HEK293 (cell line): ENCODE data around the gene PPP1R36.

Source experiments
- CTCF ChIA-PET: fragments of 350-600 bp; formaldehyde crosslinking; extraction: SDS; loops from one replicate; lab custom pipeline; 2021; ENCODE audit warnings: antibody characterized with exemption; lab: Yijun Ruan, JAX
- POLR2A ChIA-PET: fragments of 300-600 bp; formaldehyde crosslinking; extraction: SDS; loops from one replicate; lab custom pipeline; 2020; ENCODE audit warnings: antibody characterized with exemption, inconsistent platforms; lab: Yijun Ruan, JAX
- H3K27ac ChIP-seq: fragments of 200-500 bp; sonication (Bioruptor generic); 2 replicates; pipeline ENCODE4 v1.5.1; 2014; ENCODE audit warnings: low read depth, low read length, control low read depth, inconsistent platforms; ENCODE audit errors: extremely low read depth
- H3K36me3 ChIP-seq, 2 experiments: fragments of 200-500 bp in 1 of 2; sonication (Bioruptor generic) in 1 of 2; 1 replicate in 1 of 2; 2 replicates in 1 of 2; pipeline ENCODE4 v1.5.1; 2014 to 2017; ENCODE audit warnings: inconsistent platforms in 2 of 2, low read length in 2 of 2; ENCODE audit not compliant: control insufficient read depth in 2 of 2, insufficient read depth in 1 of 2
- H3K4me1 ChIP-seq: fragments of 200-500 bp; sonication (Bioruptor generic); 2 replicates; pipeline ENCODE4 v1.5.1; 2014; ENCODE audit warnings: mild to moderate bottlenecking, low read length, inconsistent platforms; ENCODE audit not compliant: control insufficient read depth, insufficient read depth
- H3K4me3 ChIP-seq: 2 replicates; pipeline ENCODE4 v1.5.1; 2011; ENCODE audit warnings: low read depth, mild to moderate bottlenecking, control low read depth, low read length, moderate library complexity
- H3K9me3 ChIP-seq: fragments of 200-500 bp; sonication (Bioruptor generic); 2 replicates; pipeline ENCODE4 v1.5.1; 2014; ENCODE audit warnings: low read depth, low read length, inconsistent platforms; ENCODE audit not compliant: control insufficient read depth, insufficient read depth
- AEBP2 ChIP-seq: fragments of 450-650 bp; formaldehyde crosslinking; IDR thresholded peaks from 2 replicates; pipeline ENCODE4 v1.5.1; 2016; ENCODE audit warnings: missing biosample characterization, missing genetic modification characterization, borderline replicate concordance
- CTCF ChIP-seq: fragments of 450-650 bp; formaldehyde crosslinking; IDR thresholded peaks from 2 replicates; pipeline ENCODE4 v1.5.1; 2016; ENCODE audit warnings: missing biosample characterization, missing genetic modification characterization
- HOXC10 ChIP-seq: sonication (generic); formaldehyde crosslinking; IDR thresholded peaks from 2 replicates; pipeline ENCODE4 v1.8.1; 2023; ENCODE audit warnings: mild to moderate bottlenecking, missing genetic modification reagents
- KLF9 ChIP-seq: fragments of 450-650 bp; formaldehyde crosslinking; IDR thresholded peaks from 2 replicates; pipeline ENCODE4 v1.5.1; 2016; ENCODE audit warnings: missing biosample characterization, missing genetic modification characterization, low read depth
- MZF1 ChIP-seq: fragments of 450-650 bp; formaldehyde crosslinking; IDR thresholded peaks from 2 replicates; pipeline ENCODE4 v1.5.1; 2017; ENCODE audit warnings: missing biosample characterization, missing genetic modification characterization, borderline replicate concordance
- OSR2 ChIP-seq: fragments of 450-650 bp; formaldehyde crosslinking; IDR thresholded peaks from 2 replicates; pipeline ENCODE4 v1.5.1; 2016; ENCODE audit warnings: missing biosample characterization, missing genetic modification characterization
- OVOL3 ChIP-seq: fragments of 450-650 bp; formaldehyde crosslinking; IDR thresholded peaks from 2 replicates; pipeline ENCODE4 v1.5.1; 2016; ENCODE audit warnings: missing biosample characterization, missing genetic modification characterization
- REPIN1 ChIP-seq: fragments of 450-650 bp; formaldehyde crosslinking; IDR thresholded peaks from 2 replicates; pipeline ENCODE4 v1.5.1; 2017; ENCODE audit warnings: missing biosample characterization, missing genetic modification characterization, low read depth
- SCRT2 ChIP-seq: fragments of 450-650 bp; formaldehyde crosslinking; IDR thresholded peaks from 2 replicates; pipeline ENCODE4 v1.5.1; 2016; ENCODE audit warnings: missing biosample characterization, missing genetic modification characterization
- SP3 ChIP-seq: fragments of 450-650 bp; formaldehyde crosslinking; IDR thresholded peaks from 2 replicates; pipeline ENCODE4 v1.5.1; 2016; ENCODE audit warnings: missing biosample characterization, missing genetic modification characterization
- WT1 ChIP-seq: fragments of 450-650 bp; formaldehyde crosslinking; IDR thresholded peaks from 2 replicates; pipeline ENCODE4 v1.5.1; 2016; ENCODE audit warnings: missing biosample characterization, missing genetic modification characterization
- ZBTB7A ChIP-seq: fragments of 450-650 bp; formaldehyde crosslinking; IDR thresholded peaks from 2 replicates; pipeline ENCODE4 v1.5.1; 2016; ENCODE audit warnings: low read depth, missing biosample characterization, missing genetic modification characterization
- ZFP3 ChIP-seq: fragments of 450-650 bp; formaldehyde crosslinking; IDR thresholded peaks from 2 replicates; pipeline ENCODE4 v1.5.1; 2016; ENCODE audit warnings: low read depth, missing biosample characterization, missing genetic modification characterization
- ZFP41 ChIP-seq: fragments of 450-650 bp; formaldehyde crosslinking; IDR thresholded peaks from 2 replicates; pipeline ENCODE4 v1.5.1; 2016; ENCODE audit warnings: missing biosample characterization, missing genetic modification characterization, borderline replicate concordance
- ZNF157 ChIP-seq: fragments of 450-650 bp; formaldehyde crosslinking; IDR thresholded peaks from 2 replicates; pipeline ENCODE4 v1.5.1; 2016; ENCODE audit warnings: missing biosample characterization, missing genetic modification characterization
- ZNF18 ChIP-seq: fragments of 450-650 bp; formaldehyde crosslinking; IDR thresholded peaks from 2 replicates; pipeline ENCODE4 v1.5.1; 2016; ENCODE audit warnings: missing biosample characterization, missing genetic modification characterization
- ZNF2 ChIP-seq: fragments of 450-650 bp; formaldehyde crosslinking; IDR thresholded peaks from 2 replicates; pipeline ENCODE4 v1.5.1; 2016; ENCODE audit warnings: missing biosample characterization, missing genetic modification characterization
- ZNF214 ChIP-seq: fragments of 450-650 bp; formaldehyde crosslinking; IDR thresholded peaks from 2 replicates; pipeline ENCODE4 v1.5.1; 2017; ENCODE audit warnings: missing biosample characterization, mild to moderate bottlenecking, missing genetic modification characterization, borderline replicate concordance
- ZNF239 ChIP-seq: fragments of 450-650 bp; formaldehyde crosslinking; IDR thresholded peaks from 2 replicates; pipeline ENCODE4 v1.5.1; 2016; ENCODE audit warnings: missing biosample characterization, missing genetic modification characterization
- ZNF354C ChIP-seq: fragments of 450-650 bp; formaldehyde crosslinking; IDR thresholded peaks from 2 replicates; pipeline ENCODE4 v1.5.1; 2016; ENCODE audit warnings: missing biosample characterization, missing genetic modification characterization, low read depth, borderline replicate concordance
- ZNF391 ChIP-seq: fragments of 450-650 bp; formaldehyde crosslinking; IDR thresholded peaks from 2 replicates; pipeline ENCODE4 v1.5.1; 2016; ENCODE audit warnings: low read depth, missing biosample characterization, missing genetic modification characterization, borderline replicate concordance
- ZNF398 ChIP-seq: fragments of 450-650 bp; formaldehyde crosslinking; IDR thresholded peaks from 2 replicates; pipeline ENCODE4 v1.5.1; 2017; ENCODE audit warnings: missing biosample characterization, missing genetic modification characterization
- ZNF423 ChIP-seq: fragments of 450-650 bp; formaldehyde crosslinking; IDR thresholded peaks from 2 replicates; pipeline ENCODE4 v1.5.1; 2016; ENCODE audit warnings: missing biosample characterization, missing genetic modification characterization
- ZNF433 ChIP-seq: fragments of 450-650 bp; formaldehyde crosslinking; IDR thresholded peaks from 2 replicates; pipeline ENCODE4 v1.5.1; 2016; ENCODE audit warnings: missing biosample characterization, missing genetic modification characterization, low read depth
- ZNF473 ChIP-seq: fragments of 450-650 bp; formaldehyde crosslinking; IDR thresholded peaks from 2 replicates; pipeline ENCODE4 v1.5.1; 2017; ENCODE audit warnings: missing biosample characterization, missing genetic modification characterization
- ZNF521 ChIP-seq: fragments of 450-650 bp; formaldehyde crosslinking; IDR thresholded peaks from 2 replicates; pipeline ENCODE4 v1.5.1; 2017; ENCODE audit warnings: missing biosample characterization, mild to moderate bottlenecking, missing genetic modification characterization
- ZNF544 ChIP-seq: fragments of 450-650 bp; formaldehyde crosslinking; IDR thresholded peaks from 2 replicates; pipeline ENCODE4 v1.5.0; 2017; ENCODE audit warnings: missing biosample characterization, missing genetic modification characterization
- ZNF626 ChIP-seq: fragments of 450-650 bp; sonication (Bioruptor Pico); formaldehyde crosslinking; IDR thresholded peaks from 2 replicates; pipeline ENCODE4 v1.5.1; 2018; ENCODE audit warnings: missing biosample characterization, missing genetic modification characterization, inconsistent platforms
- ZNF654 ChIP-seq: fragments of 450-650 bp; formaldehyde crosslinking; IDR thresholded peaks from 2 replicates; pipeline ENCODE4 v1.5.1; 2016; ENCODE audit warnings: low read depth, missing biosample characterization, missing genetic modification characterization
- ZNF664 ChIP-seq: fragments of 450-650 bp; formaldehyde crosslinking; IDR thresholded peaks from 2 replicates; pipeline ENCODE4 v1.5.1; 2016; ENCODE audit warnings: missing biosample characterization, missing genetic modification characterization
- ZNF768 ChIP-seq: fragments of 450-650 bp; formaldehyde crosslinking; IDR thresholded peaks from 2 replicates; pipeline ENCODE4 v1.5.1; 2018; ENCODE audit warnings: missing biosample characterization, mild to moderate bottlenecking, missing genetic modification characterization
- ZNF791 ChIP-seq: fragments of 450-650 bp; formaldehyde crosslinking; IDR thresholded peaks from 2 replicates; pipeline ENCODE4 v1.5.1; 2016; ENCODE audit warnings: missing biosample characterization, missing genetic modification characterization

The PPP1R36 gene

GRCh38 chr14:64502456-64502855 is 47.3 kb upstream of the PPP1R36 start (continued):
- TF ChIP-seq REPIN1 (tag by site-specific recombination) (no peak), WT1 (tag by site-specific recombination) (no peak), ZNF791 (tag by site-specific recombination) (no peak), ZNF157 (tag by site-specific recombination) (no peak), ZNF433 (no peak), AEBP2 (tag by site-specific recombination) (no peak), ZNF768 (no peak), ZNF521 (tag by site-specific recombination) (no peak), ZNF544 (tag by site-specific recombination) (no peak), SP3 (tag by site-specific recombination) (no peak)

- Histone ChIP-seq H3K36me3 (peaks cover 2 to 11% of the 10 kb centered on the region in 2 experiments; a peak in 2 of 3 replicates), H3K4me1 (peaks cover 23% of the 10 kb centered on the region), H3K9me3 (no peaks in the 10 kb centered on the region), H3K4me3 (peak overlapping the region; percentile 62), H3K27ac (peak overlapping the region; percentile 99)
- CTCF ChIA-PET = interaction anchor here (1.0 kb wide), 3 partner anchors 29 to 134 kb away, joined by 3 to 4 read pairs (median 3); no protein-coding TSS in a partner anchor
- POLR2A ChIA-PET = interaction anchor here (0.7 to 5.2 kb wide), 5 partner anchors 10 to 377 kb away, joined by 3 to 54 read pairs (median 9); partner anchors contain the start of genes HSPA2, MTHFD1 and SPTB
- no peak for TF ChIP-seq ZNF18 (tag by site-specific recombination)
- no peak for TF ChIP-seq HOXC10 (CRISPR knock-in tag)
- no peak for TF ChIP-seq OVOL3 (tag by site-specific recombination)
- TF ChIP-seq ZNF473 (tag by site-specific recombination) = no peak
- no peak for TF ChIP-seq ZNF768
- TF ChIP-seq ZBTB7A = no peak
- no peak for TF ChIP-seq ZNF398 (tag by site-specific recombination)
- TF ChIP-seq ZNF391 (tag by site-specific recombination) = no peak
- no peak for TF ChIP-seq ZNF239
- TF ChIP-seq ZNF791 (tag by site-specific recombination) = no peak
- no peak for TF ChIP-seq ZFP41 (tag by site-specific recombination)
- TF ChIP-seq ZNF214 (tag by site-specific recombination) = no peak
- no peak for TF ChIP-seq MZF1 (tag by site-specific recombination)
- TF ChIP-seq ZNF654 = no peak
- no peak for TF ChIP-seq ZFP3 (tag by site-specific recombination)
- no peak for TF ChIP-seq ZNF626
- TF ChIP-seq OSR2 (tag by site-specific recombination) = 0 out of 2 replicates have a peak, but pooled peaks have one; percentile 9
- no peak for TF ChIP-seq ZNF664 (tag by site-specific recombination)
- TF ChIP-seq CTCF (tag by site-specific recombination) = no peak
- no peak for TF ChIP-seq ZNF354C (tag by site-specific recombination)
- TF ChIP-seq ZNF423 (tag by site-specific recombination) = no peak
- TF ChIP-seq KLF9 = no peak
- peak; percentile 54; the same call in 1 of the 2 replicates for TF ChIP-seq SCRT2 (tag by site-specific recombination)
- peak; percentile 60; the same call in 1 of the 2 replicates for TF ChIP-seq ZNF2
Measured at GRCh38 chr14:64502887-64503433, 46.8 kb upstream of the PPP1R36 start.
